ENCODE measurements around the gene CDKN2B-AS1.

DNA sequence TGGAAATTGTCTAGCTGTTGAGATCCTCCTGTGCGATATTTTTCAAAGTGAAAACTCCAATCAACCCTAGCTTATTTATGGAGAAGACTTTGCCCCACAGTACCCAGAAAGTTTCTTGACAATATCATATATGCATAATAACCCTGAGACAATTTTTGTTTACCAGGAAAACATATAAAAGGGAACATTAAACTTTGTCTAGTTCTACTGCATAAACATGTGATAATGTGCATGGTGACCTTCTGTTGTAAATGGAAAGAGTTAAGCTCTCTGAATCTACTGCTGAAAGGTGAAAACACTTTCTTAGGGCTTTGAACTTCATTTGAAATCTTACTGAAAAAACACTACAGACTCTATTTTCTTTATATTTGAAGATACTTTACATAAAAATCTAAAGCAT, 46.8 kb downstream of the CDKN2B-AS1 start:
- TF ChIP-seq, protein P1, sequence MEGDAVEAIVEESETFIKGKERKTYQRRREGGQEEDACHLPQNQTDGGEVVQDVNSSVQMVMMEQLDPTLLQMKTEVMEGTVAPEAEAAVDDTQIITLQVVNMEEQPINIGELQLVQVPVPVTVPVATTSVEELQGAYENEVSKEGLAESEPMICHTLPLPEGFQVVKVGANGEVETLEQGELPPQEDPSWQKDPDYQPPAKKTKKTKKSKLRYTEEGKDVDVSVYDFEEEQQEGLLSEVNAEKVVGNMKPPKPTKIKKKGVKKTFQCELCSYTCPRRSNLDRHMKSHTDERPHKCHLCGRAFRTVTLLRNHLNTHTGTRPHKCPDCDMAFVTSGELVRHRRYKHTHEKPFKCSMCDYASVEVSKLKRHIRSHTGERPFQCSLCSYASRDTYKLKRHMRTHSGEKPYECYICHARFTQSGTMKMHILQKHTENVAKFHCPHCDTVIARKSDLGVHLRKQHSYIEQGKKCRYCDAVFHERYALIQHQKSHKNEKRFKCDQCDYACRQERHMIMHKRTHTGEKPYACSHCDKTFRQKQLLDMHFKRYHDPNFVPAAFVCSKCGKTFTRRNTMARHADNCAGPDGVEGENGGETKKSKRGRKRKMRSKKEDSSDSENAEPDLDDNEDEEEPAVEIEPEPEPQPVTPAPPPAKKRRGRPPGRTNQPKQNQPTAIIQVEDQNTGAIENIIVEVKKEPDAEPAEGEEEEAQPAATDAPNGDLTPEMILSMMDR (IDR thresholded peaks at IDR 0.05 in 8 of 11, conservative IDR thresholded peaks at IDR 0.05 in 3 of 11) = no peak
- no peak for TF ChIP-seq POLR2A (IDR thresholded peaks at IDR 0.05)
